ENCODE data around the gene EIF4G3.

EIF4G3 gene

DNA sequence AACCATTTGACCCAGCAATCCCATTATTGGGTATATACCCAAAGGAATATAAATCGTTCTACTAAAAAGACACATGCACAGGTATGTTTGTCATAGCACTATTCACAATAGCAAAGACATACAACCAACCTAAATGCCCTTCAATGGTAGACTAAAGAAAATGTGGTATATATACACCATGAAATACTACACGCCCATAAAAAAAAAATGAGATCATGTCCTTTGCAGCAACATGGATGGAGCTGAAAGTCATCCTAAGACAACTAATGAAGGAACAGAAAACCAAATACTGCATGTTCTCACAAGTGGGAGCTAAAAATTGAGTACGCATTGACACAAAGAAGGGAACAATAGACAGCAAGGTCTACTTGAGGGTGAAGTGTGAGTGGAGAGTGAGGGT is 72.0 kb downstream of the EIF4G3 start:
- TF ChIP-seq, protein P1, sequence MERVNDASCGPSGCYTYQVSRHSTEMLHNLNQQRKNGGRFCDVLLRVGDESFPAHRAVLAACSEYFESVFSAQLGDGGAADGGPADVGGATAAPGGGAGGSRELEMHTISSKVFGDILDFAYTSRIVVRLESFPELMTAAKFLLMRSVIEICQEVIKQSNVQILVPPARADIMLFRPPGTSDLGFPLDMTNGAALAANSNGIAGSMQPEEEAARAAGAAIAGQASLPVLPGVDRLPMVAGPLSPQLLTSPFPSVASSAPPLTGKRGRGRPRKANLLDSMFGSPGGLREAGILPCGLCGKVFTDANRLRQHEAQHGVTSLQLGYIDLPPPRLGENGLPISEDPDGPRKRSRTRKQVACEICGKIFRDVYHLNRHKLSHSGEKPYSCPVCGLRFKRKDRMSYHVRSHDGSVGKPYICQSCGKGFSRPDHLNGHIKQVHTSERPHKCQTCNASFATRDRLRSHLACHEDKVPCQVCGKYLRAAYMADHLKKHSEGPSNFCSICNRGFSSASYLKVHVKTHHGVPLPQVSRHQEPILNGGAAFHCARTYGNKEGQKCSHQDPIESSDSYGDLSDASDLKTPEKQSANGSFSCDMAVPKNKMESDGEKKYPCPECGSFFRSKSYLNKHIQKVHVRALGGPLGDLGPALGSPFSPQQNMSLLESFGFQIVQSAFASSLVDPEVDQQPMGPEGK (CRISPR knock-in tag; IDR thresholded peaks at IDR 0.05; ENCODE audit: borderline replicate concordance): no peak
- TF ChIP-seq ZC3H10 (CRISPR knock-in tag; IDR thresholded peaks at IDR 0.05) (no peak), BACH2 (CRISPR knock-in tag; IDR thresholded peaks at IDR 0.05; ENCODE audit: borderline replicate concordance) (no peak), ZNF70 (CRISPR knock-in tag; IDR thresholded peaks at IDR 0.05) (no peak)
- no peak for ATAC-seq

DNA sequence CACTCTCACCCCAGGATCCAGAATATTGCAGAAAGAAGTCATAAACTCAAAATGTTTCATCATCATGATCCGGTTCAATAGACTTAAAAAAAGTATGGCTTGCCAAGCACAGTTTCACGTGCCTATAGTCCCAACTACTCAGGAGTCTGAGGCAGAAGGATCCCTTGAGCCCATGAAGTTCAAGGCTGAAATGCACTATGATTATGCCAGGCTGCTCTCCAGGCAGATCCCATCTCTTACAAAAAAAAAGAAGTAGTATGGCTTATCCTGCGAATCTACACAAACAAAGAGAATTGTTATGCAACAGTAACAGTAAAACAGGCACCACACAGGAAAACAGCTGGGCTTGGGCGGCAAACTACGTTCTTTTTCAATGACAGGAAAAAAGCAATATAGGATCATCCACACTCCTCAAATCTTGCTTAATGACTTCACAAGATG is 76.2 kb downstream of the EIF4G3 start:
- ATAC-seq: no peak
- TF ChIP-seq BACH2 (CRISPR knock-in tag; IDR thresholded peaks at IDR 0.05; ENCODE audit: borderline replicate concordance) (no peak), SNAI2 (CRISPR knock-in tag; IDR thresholded peaks at IDR 0.05) (no peak), ZC3H10 (CRISPR knock-in tag; IDR thresholded peaks at IDR 0.05) (no peak), GLIS3 (CRISPR knock-in tag; IDR thresholded peaks at IDR 0.05) (no peak), ZNF565 (CRISPR knock-in tag; conservative IDR thresholded peaks at IDR 0.05; ENCODE audit: low read depth) (no peak), RARB (CRISPR knock-in tag; IDR thresholded peaks at IDR 0.05) (no peak)
- TF ChIP-seq, protein P1 (CRISPR knock-in tag; IDR thresholded peaks at IDR 0.05; ENCODE audit: borderline replicate concordance): no peak

DNA sequence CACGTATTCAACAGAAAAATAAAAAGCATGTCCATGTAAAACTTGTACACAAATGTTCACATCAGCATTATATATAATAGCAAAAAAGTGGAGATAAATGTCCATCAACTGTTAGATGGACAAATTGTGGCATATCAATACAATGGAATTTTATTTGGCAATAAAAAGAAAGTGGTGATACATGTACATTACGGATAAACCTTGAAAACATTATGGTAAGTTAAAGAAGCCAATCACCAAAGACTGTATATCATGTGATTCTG is 76.9 kb downstream of the EIF4G3 start:
- TF ChIP-seq, protein P2, sequence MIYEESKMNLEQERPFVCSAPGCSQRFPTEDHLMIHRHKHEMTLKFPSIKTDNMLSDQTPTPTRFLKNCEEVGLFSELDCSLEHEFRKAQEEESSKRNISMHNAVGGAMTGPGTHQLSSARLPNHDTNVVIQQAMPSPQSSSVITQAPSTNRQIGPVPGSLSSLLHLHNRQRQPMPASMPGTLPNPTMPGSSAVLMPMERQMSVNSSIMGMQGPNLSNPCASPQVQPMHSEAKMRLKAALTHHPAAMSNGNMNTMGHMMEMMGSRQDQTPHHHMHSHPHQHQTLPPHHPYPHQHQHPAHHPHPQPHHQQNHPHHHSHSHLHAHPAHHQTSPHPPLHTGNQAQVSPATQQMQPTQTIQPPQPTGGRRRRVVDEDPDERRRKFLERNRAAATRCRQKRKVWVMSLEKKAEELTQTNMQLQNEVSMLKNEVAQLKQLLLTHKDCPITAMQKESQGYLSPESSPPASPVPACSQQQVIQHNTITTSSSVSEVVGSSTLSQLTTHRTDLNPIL (CRISPR knock-in tag; IDR thresholded peaks at IDR 0.05; ENCODE audit: low read depth): no peak
- TF ChIP-seq, protein P1 (CRISPR knock-in tag; IDR thresholded peaks at IDR 0.05; ENCODE audit: borderline replicate concordance): no peak
- no peak for TF ChIP-seq ZFP30 (CRISPR knock-in tag; IDR thresholded peaks at IDR 0.05)
- no peak for TF ChIP-seq ESRRG (CRISPR knock-in tag; IDR thresholded peaks at IDR 0.05)
- TF ChIP-seq ISL1 (CRISPR knock-in tag; IDR thresholded peaks at IDR 0.05): no peak
- TF ChIP-seq, protein P3, sequence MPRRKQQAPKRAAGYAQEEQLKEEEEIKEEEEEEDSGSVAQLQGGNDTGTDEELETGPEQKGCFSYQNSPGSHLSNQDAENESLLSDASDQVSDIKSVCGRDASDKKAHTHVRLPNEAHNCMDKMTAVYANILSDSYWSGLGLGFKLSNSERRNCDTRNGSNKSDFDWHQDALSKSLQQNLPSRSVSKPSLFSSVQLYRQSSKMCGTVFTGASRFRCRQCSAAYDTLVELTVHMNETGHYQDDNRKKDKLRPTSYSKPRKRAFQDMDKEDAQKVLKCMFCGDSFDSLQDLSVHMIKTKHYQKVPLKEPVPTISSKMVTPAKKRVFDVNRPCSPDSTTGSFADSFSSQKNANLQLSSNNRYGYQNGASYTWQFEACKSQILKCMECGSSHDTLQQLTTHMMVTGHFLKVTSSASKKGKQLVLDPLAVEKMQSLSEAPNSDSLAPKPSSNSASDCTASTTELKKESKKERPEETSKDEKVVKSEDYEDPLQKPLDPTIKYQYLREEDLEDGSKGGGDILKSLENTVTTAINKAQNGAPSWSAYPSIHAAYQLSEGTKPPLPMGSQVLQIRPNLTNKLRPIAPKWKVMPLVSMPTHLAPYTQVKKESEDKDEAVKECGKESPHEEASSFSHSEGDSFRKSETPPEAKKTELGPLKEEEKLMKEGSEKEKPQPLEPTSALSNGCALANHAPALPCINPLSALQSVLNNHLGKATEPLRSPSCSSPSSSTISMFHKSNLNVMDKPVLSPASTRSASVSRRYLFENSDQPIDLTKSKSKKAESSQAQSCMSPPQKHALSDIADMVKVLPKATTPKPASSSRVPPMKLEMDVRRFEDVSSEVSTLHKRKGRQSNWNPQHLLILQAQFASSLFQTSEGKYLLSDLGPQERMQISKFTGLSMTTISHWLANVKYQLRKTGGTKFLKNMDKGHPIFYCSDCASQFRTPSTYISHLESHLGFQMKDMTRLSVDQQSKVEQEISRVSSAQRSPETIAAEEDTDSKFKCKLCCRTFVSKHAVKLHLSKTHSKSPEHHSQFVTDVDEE (CRISPR knock-in tag; IDR thresholded peaks at IDR 0.05): no peak
- ATAC-seq: no peak

DNA sequence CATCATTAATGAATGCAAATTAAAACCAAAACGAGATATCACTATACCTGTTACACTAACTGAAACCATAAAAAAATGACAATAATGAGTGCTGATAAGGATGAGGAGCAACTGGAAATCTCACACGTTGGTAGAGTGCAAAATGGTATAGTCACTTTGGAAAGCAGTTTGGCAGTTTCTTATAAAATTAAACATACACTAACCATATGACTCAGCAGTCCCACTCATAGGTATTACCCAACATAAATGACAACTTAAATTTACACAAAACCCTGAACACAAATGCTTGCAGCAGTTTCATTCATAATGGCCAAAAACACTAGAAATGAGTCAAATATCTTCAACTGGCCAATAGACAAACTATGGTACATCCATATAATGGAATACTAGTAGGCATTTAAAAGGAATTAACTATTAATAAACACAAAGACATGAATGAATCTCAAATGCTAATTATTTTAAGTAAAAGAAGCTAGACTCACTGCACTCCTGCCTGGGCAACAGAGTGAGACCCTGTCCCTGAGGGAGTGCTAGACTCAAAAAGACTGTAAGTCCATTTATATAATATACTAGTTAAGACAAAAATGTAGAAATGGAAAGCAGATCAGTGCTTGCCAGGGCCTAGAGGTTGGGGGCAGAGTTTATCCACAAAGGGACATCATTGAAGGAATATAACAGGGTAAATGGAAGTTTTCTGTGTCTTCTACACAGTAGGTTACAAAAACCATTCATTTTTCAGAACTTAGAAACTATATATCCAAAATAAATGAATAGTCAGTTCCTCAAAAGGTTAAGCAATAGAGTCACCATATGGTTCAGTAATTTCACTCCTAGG is 77.4 kb downstream of the EIF4G3 start:
- TF ChIP-seq TCF4 (CRISPR knock-in tag; IDR thresholded peaks at IDR 0.05; ENCODE audit: borderline replicate concordance) (no peak), ZNF8 (CRISPR knock-in tag; IDR thresholded peaks at IDR 0.05) (peak; percentile 93)
- no peak for ATAC-seq
